Fibroblast of lung (primary cell): ENCODE measurements around the gene FNTB.

Experiments
- EZH2 ChIP-seq: IDR thresholded peaks from 2 replicates; pipeline ENCODE4 v1.5.1; 2012; ENCODE audit warnings: low read length, control low read depth, mild to moderate bottlenecking; ENCODE audit errors: missing control alignments
- TF ChIP-seq, protein P1 (sequence below), 2 donors: IDR thresholded peaks in 1 of 2; conservative IDR thresholded peaks in 1 of 2; 1 replicate in 1 of 2; 2 replicates in 1 of 2; pipeline ENCODE4 v1.5.1; 2011 to 2012; ENCODE audit warnings: low read length in 2 of 2, control low read depth in 1 of 2, inconsistent platforms in 1 of 2, low read depth in 1 of 2, mild to moderate bottlenecking in 1 of 2

DNA sequence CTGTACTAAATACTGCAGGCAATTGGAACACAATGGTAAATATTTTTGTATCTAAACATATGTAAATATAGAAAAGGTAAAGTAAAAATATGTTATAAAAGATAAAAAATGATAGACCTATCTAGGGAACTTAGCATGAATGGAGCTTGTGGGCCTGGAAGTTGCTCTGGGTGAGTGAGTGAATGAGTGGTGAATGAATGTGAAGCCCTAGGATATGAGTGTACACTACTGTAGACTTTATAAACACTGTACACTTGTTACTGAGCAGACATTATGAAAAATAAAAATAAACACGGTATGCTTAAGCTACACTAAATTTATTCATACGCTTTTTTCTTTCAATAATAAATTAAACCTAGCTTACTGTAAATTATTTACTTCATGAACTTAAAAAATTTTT, 7.8 kb downstream of the FNTB start:
- TF ChIP-seq, protein P1, sequence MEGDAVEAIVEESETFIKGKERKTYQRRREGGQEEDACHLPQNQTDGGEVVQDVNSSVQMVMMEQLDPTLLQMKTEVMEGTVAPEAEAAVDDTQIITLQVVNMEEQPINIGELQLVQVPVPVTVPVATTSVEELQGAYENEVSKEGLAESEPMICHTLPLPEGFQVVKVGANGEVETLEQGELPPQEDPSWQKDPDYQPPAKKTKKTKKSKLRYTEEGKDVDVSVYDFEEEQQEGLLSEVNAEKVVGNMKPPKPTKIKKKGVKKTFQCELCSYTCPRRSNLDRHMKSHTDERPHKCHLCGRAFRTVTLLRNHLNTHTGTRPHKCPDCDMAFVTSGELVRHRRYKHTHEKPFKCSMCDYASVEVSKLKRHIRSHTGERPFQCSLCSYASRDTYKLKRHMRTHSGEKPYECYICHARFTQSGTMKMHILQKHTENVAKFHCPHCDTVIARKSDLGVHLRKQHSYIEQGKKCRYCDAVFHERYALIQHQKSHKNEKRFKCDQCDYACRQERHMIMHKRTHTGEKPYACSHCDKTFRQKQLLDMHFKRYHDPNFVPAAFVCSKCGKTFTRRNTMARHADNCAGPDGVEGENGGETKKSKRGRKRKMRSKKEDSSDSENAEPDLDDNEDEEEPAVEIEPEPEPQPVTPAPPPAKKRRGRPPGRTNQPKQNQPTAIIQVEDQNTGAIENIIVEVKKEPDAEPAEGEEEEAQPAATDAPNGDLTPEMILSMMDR (conservative IDR thresholded peaks at IDR 0.05 in 1 of 2, IDR thresholded peaks at IDR 0.05 in 1 of 2; ENCODE audit: low read depth in 1 of 2, low read length in 2 of 2), result no peak
- no peak for TF ChIP-seq EZH2
